ENCODE data around the gene SLMAP. TPM values are rescaled to one million over a fixed set of nuclear protein-coding genes. Genes with fewer than 3 reads are reported as not detected.

The SLMAP gene
- total and polyA plus RNA-seq, 5 donors, result 112 to 414 (median 244) TPM

GRCh38 chr3:57892423-57892822 is 136.3 kb downstream of the SLMAP start:
- no peaks in the 10 kb centered on the region for H3K27me3 ChIP-seq (ENCODE audit: control insufficient read depth, insufficient read depth)
- H3K4me3 ChIP-seq (ENCODE audit: low read length), result peak overlapping the region; percentile 16
- intact Hi-C loops (cut with DNase I), result no loop called here
- DNase-seq, result no peak
- WGBS, result 81% methylated on average over 3 of the region's 3 CpGs
- no peaks in the 10 kb centered on the region for H3K9me3 ChIP-seq (ENCODE audit: control insufficient read depth, low read length)
- ATAC-seq, result peak in 1 of 2 donors; percentile 14
- H3K27ac ChIP-seq (ENCODE audit: low read length), result peak overlapping the region; percentile 75
- peaks cover 1% of the 10 kb centered on the region for H3K4me1 ChIP-seq (ENCODE audit: control insufficient read depth, insufficient read depth, low read length)

DNA sequence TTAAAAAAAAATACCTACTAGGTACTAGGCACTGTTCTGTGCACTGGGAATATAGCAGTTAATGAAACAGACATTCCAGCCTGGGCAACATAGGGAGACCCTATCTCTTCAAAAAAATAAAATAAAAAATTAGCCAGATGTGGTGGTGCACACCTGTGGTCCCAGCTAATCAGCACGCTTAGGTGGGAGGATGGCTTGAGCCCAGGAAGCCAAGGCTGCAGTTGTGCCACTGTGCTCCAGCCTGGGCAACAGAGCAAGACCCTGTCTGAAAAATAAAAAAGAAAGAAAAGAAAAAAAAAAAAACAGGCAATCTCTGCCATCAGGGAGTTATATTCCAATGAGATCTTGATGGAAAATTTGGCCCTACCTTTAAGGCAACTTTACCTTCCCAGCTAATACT is 137.0 kb downstream of the SLMAP start:
- H3K4me3 ChIP-seq (ENCODE audit: low read length), result peak overlapping the region; percentile 56
- H3K27me3 ChIP-seq (ENCODE audit: control insufficient read depth, insufficient read depth), result no peaks in the 10 kb centered on the region
- H3K27ac ChIP-seq (ENCODE audit: low read length), result peak overlapping the region; percentile 75
- 94% methylated on average over 1 of the region's 1 CpG for WGBS
- no peak for DNase-seq
- H3K4me1 ChIP-seq (ENCODE audit: control insufficient read depth, insufficient read depth, low read length), result peaks cover 1% of the 10 kb centered on the region
- no peak for ATAC-seq
- intact Hi-C loops (cut with DNase I), result no loop called here
- no peaks in the 10 kb centered on the region for H3K9me3 ChIP-seq (ENCODE audit: control insufficient read depth, low read length)

DNA sequence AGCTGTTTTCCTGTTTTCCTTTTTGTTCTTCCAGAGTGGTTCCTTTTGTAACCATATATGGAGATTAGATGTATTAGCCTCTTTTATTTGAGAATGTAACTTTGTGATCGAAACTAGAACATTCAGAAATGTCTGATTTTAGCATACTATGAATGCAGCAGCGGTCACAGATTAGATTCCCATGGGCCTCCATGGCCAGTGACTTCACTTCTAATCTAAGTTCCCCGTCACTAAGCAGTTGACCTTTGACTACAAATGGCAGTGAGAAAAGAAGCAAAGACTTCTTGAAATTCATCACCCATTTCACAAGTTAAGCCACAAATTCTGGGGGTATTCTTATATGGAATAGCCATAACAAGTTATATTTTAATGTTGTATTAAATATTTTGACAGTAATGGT is 137.6 kb downstream of the SLMAP start:
- intact Hi-C loops (cut with DNase I), result no loop called here
- peaks cover 1% of the 10 kb centered on the region for H3K4me1 ChIP-seq (ENCODE audit: control insufficient read depth, insufficient read depth, low read length)

DNA sequence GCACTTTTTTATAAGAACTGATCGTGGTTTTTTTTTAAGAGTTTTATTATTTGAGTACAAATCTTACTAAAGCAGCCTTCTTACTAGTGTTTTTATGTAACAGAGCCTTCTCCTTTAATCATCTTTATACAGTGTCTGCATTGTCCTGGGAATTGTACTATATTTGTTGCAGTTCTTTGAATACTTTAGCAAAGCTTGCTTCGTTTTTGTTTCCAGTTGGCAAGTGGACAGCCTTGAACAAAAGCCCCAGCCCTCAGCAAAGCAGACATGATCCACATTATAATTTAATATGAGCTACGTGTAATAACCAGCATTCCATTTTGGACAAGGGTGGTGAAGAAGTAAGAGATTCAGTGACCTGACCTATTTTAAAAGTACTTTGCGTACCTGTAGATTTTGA is 139.9 kb downstream of the SLMAP start:
- intact Hi-C loops (cut with DNase I), result no loop called here
- Histone ChIP-seq H3K9me3 (ENCODE audit: control insufficient read depth, low read length) (no peaks in the 10 kb centered on the region), H3K4me1 (ENCODE audit: control insufficient read depth, insufficient read depth, low read length) (peaks cover 1% of the 10 kb centered on the region), H3K27me3 (ENCODE audit: control insufficient read depth, insufficient read depth) (no peaks in the 10 kb centered on the region), H3K27ac (ENCODE audit: low read length) (no peak overlapping the region), H3K4me3 (ENCODE audit: low read length) (no peak overlapping the region)
- DNase-seq (no peak), ATAC-seq (no peak)
- WGBS, result 42% methylated on average over 4 of the region's 4 CpGs

More for the DNA sequence above, 137.6 kb downstream of the SLMAP start:
- H3K27me3 ChIP-seq (ENCODE audit: control insufficient read depth, insufficient read depth), result no peaks in the 10 kb centered on the region
- peak in 1 of 3 donors; percentile 21 for DNase-seq
- peak overlapping the region; percentile 56 for H3K4me3 ChIP-seq (ENCODE audit: low read length)
- H3K9me3 ChIP-seq (ENCODE audit: control insufficient read depth, low read length), result no peaks in the 10 kb centered on the region
- WGBS, result 51% methylated on average over 3 of the region's 3 CpGs
- peak in 1 of 2 donors; percentile 43 for ATAC-seq
- H3K27ac ChIP-seq (ENCODE audit: low read length), result no peak overlapping the region

- DNase-seq (no peak), ATAC-seq (no peak)
- 63% methylated on average over 4 of the region's 4 CpGs for WGBS
- H3K27ac ChIP-seq (ENCODE audit: low read length), result no peak overlapping the region
- peaks cover 1% of the 10 kb centered on the region for H3K4me1 ChIP-seq (ENCODE audit: control insufficient read depth, insufficient read depth, low read length)
- no peaks in the 10 kb centered on the region for H3K9me3 ChIP-seq (ENCODE audit: control insufficient read depth, low read length)
- H3K27me3 ChIP-seq (ENCODE audit: control insufficient read depth, insufficient read depth), result no peaks in the 10 kb centered on the region
- intact Hi-C loops (cut with DNase I), result no loop called here
- no peak overlapping the region for H3K4me3 ChIP-seq (ENCODE audit: low read length)
These were observed 140.6 kb downstream of the SLMAP start for GRCh38 chr3:57896691-57897090.

GRCh38 chr3:57900786-57901185 is 144.7 kb downstream of the SLMAP start:
- H3K27me3 ChIP-seq (ENCODE audit: control insufficient read depth, insufficient read depth), result no peaks in the 10 kb centered on the region
- no peak for ATAC-seq
- 85% methylated on average over 2 of the region's 2 CpGs for WGBS
- no peak overlapping the region for H3K4me3 ChIP-seq (ENCODE audit: low read length)
- H3K4me1 ChIP-seq (ENCODE audit: control insufficient read depth, insufficient read depth, low read length), result peaks cover 4% of the 10 kb centered on the region
- intact Hi-C loops (cut with DNase I), result no loop called here
- no peaks in the 10 kb centered on the region for H3K9me3 ChIP-seq (ENCODE audit: control insufficient read depth, low read length)
- H3K27ac ChIP-seq (ENCODE audit: low read length), result no peak overlapping the region
- no peak for DNase-seq

GRCh38 chr3:57903124-57903890 is 147.2 kb downstream of the SLMAP start:
- ATAC-seq, result no peak
- H3K4me3 ChIP-seq (ENCODE audit: low read length), result no peak overlapping the region
- intact Hi-C loops (cut with DNase I), result no loop called here
- DNase-seq, result no peak
- H3K27me3 ChIP-seq (ENCODE audit: control insufficient read depth, insufficient read depth), result no peaks in the 10 kb centered on the region
- H3K27ac ChIP-seq (ENCODE audit: low read length), result no peak overlapping the region
- WGBS, result 75% methylated on average over 3 of the region's 3 CpGs
- H3K4me1 ChIP-seq (ENCODE audit: control insufficient read depth, insufficient read depth, low read length), result peaks cover 4% of the 10 kb centered on the region
- no peaks in the 10 kb centered on the region for H3K9me3 ChIP-seq (ENCODE audit: control insufficient read depth, low read length)

- WGBS, result 77% methylated on average over 2 of the region's 2 CpGs
- Histone ChIP-seq H3K4me1 (ENCODE audit: control insufficient read depth, insufficient read depth, low read length) (no peaks in the 10 kb centered on the region), H3K27me3 (ENCODE audit: control insufficient read depth, insufficient read depth) (no peaks in the 10 kb centered on the region), H3K4me3 (ENCODE audit: low read length) (no peak overlapping the region), H3K9me3 (ENCODE audit: control insufficient read depth, low read length) (no peaks in the 10 kb centered on the region), H3K27ac (ENCODE audit: low read length) (no peak overlapping the region)
- DNase-seq (peak in 1 of 3 donors; percentile 53), ATAC-seq (no peak)
- intact Hi-C loops (cut with DNase I), result no loop called here
These were observed 154.9 kb downstream of the SLMAP start for GRCh38 chr3:57910990-57911389.

- no peaks in the 10 kb centered on the region for H3K9me3 ChIP-seq (ENCODE audit: control insufficient read depth, low read length)
- no peak for ATAC-seq
- 72% methylated on average over 2 of the region's 2 CpGs for WGBS
- no peaks in the 10 kb centered on the region for H3K27me3 ChIP-seq (ENCODE audit: control insufficient read depth, insufficient read depth)
- intact Hi-C loops (cut with DNase I), result no loop called here
- H3K27ac ChIP-seq (ENCODE audit: low read length), result no peak overlapping the region
- DNase-seq, result no peak
- H3K4me1 ChIP-seq (ENCODE audit: control insufficient read depth, insufficient read depth, low read length), result no peaks in the 10 kb centered on the region
- H3K4me3 ChIP-seq (ENCODE audit: low read length), result no peak overlapping the region
These were observed 155.5 kb downstream of the SLMAP start for GRCh38 chr3:57911593-57911992.

DNA sequence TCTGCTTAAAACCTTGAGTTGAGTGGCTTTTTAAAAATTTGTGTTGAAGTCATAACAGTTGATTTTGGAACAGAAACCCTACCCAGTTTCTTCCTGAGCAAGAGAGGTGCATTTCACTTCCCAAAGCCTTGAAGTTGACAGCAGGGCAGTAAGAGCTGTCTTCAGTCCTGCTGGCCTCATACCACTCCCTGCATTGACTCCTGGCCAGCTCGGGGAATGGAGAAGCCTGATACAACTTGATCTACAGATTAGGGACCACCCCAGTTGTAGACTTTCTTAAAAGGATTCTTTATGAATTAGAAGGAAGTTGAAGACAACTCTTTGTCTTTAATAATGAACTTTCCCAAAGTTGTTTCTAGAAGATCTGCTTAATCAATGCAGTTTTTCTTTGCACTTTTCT is 161.5 kb downstream of the SLMAP start:
- no peak overlapping the region for H3K4me3 ChIP-seq (ENCODE audit: low read length)
- intact Hi-C loops (cut with DNase I), result no loop called here
- no peaks in the 10 kb centered on the region for H3K9me3 ChIP-seq (ENCODE audit: control insufficient read depth, low read length)
- no peak overlapping the region for H3K27ac ChIP-seq (ENCODE audit: low read length)
- no peaks in the 10 kb centered on the region for H3K4me1 ChIP-seq (ENCODE audit: control insufficient read depth, insufficient read depth, low read length)
- WGBS, result 42% methylated on average over 1 of the region's 1 CpG
- H3K27me3 ChIP-seq (ENCODE audit: control insufficient read depth, insufficient read depth), result no peaks in the 10 kb centered on the region
- no peak for ATAC-seq
- no peak for DNase-seq

GRCh38 chr3:57918123-57918837 is 162.2 kb downstream of the SLMAP start:
- no peak for ATAC-seq
- Histone ChIP-seq H3K27ac (ENCODE audit: low read length) (no peak overlapping the region), H3K4me3 (ENCODE audit: low read length) (no peak overlapping the region), H3K4me1 (ENCODE audit: control insufficient read depth, insufficient read depth, low read length) (no peaks in the 10 kb centered on the region), H3K27me3 (ENCODE audit: control insufficient read depth, insufficient read depth) (no peaks in the 10 kb centered on the region), H3K9me3 (ENCODE audit: control insufficient read depth, low read length) (no peaks in the 10 kb centered on the region)
- no peak for DNase-seq
- intact Hi-C loops (cut with DNase I), result no loop called here
- 76% methylated on average over 2 of the region's 2 CpGs for WGBS
